Activated CD8-positive, alpha-beta T cell treated with anti-CD3 and anti-CD28 coated beads for 36 hours (primary cell): ENCODE measurements around the gene GDF7. TPM values are rescaled to one million over a fixed set of nuclear protein-coding genes. Genes with fewer than 3 reads are reported as not detected.

ENCODE experiments used
- ATAC-seq: fragments of 200-7000 bp; cut with Tn5 transposase; one replicate; pipeline ENCODE4 v1.10.0; 2021; ENCODE audit warnings: mild to moderate bottlenecking, moderate library complexity
- CTCF ChIA-PET: fragments of 350-600 bp; sonication (Branson Sonifier 250); formaldehyde crosslinking; loops from one replicate; lab custom pipeline; 2021; ENCODE audit warnings: antibody characterized with exemption; lab: Charles Lee
- POLR2A ChIA-PET: fragments of 350-600 bp; sonication (Branson Sonifier 250); formaldehyde crosslinking; loops from one replicate; lab custom pipeline; 2021; ENCODE audit warnings: antibody characterized with exemption; lab: Charles Lee
- DNase-seq: peaks from one replicate; pipeline ENCODE4 v3.0.0-alpha.2; 2020
- H3K27ac Mint-ChIP-seq: one replicate; pipeline ENCODE4 v1.8.0; 2021; ENCODE audit warnings: mild to moderate bottlenecking, mixed read lengths
- H3K27me3 Mint-ChIP-seq: one replicate; pipeline ENCODE4 v1.8.0; 2021; ENCODE audit warnings: mixed read lengths
- H3K36me3 Mint-ChIP-seq: one replicate; pipeline ENCODE4 v1.8.0; 2021; ENCODE audit warnings: low read depth, mixed read lengths
- H3K4me1 Mint-ChIP-seq: one replicate; pipeline ENCODE4 v1.8.0; 2021; ENCODE audit warnings: low read depth, mixed read lengths
- H3K4me3 Mint-ChIP-seq: one replicate; pipeline ENCODE4 v1.8.0; 2021; ENCODE audit warnings: mild to moderate bottlenecking, moderate library complexity, mixed read lengths
- H3K9me3 Mint-ChIP-seq: one replicate; pipeline ENCODE4 v1.8.0; 2021; ENCODE audit warnings: mixed read lengths
- CTCF ChIP-seq: fragments of 200-600 bp; IDR thresholded peaks from one replicate; pipeline ENCODE4 v1.8.0; 2022; ENCODE audit warnings: antibody characterized with exemption, mild to moderate bottlenecking
- intact Hi-C: fragments of 100-400 bp; cut with micrococcal nuclease; formaldehyde crosslinking; loops from one replicate; pipeline ENCODE4 v1.10.0; 2022
- total RNA-seq, 2 experiments: library from RNA; stranded (reverse); gene quantifications; one replicate each; pipeline ENCODE4 v1.2.3, GENCODE V29; 2021

GDF7 gene
- total RNA-seq, 2 experiments from 2014 or later = not detected

- intact Hi-C loops = no loop called here
- Mint-ChIP-seq H3K27ac (no peak overlapping the region), H3K4me3 (no peak overlapping the region), H3K36me3 (no peaks in the 10 kb centered on the region), H3K4me1 (peaks cover 4% of the 10 kb centered on the region), H3K9me3 (no peaks in the 10 kb centered on the region), H3K27me3 (peaks cover 27% of the 10 kb centered on the region)
- POLR2A ChIA-PET = interaction anchor here (0.6 to 1.3 kb wide), 3 partner anchors 128 to 314 kb away, joined by 3 to 5 read pairs (median 3); partner anchors contain the start of gene RHOB
- ATAC-seq = no peak
- no peak for TF ChIP-seq CTCF
- no peak for DNase-seq
- CTCF ChIA-PET = interaction anchor here (0.9 to 11.2 kb wide), 2 partner anchors 13 to 289 kb away, joined by 4 to 83 read pairs; no protein-coding TSS in a partner anchor
Observed at GRCh38 chr2:20674309-20674965, 7.5 kb downstream of the GDF7 start.

GRCh38 chr2:20674974-20675679 lies 8.2 kb downstream of the GDF7 start:
- no peaks in the 10 kb centered on the region for H3K4me1 Mint-ChIP-seq
- H3K27me3 Mint-ChIP-seq = peaks cover 21% of the 10 kb centered on the region
- ATAC-seq (no peak), DNase-seq (no peak)
- intact Hi-C loops = loop anchor here (5.0 kb wide), 1 partner anchor 292 kb away; no protein-coding TSS in a partner anchor
- H3K4me3 Mint-ChIP-seq = no peak overlapping the region
- ChIA-PET CTCF (interaction anchor here (0.9 to 11.2 kb wide), 4 partner anchors 9 to 288 kb away, joined by 4 to 83 read pairs (median 5); no protein-coding TSS in a partner anchor), POLR2A (interaction anchor here (0.7 to 1.3 kb wide), 4 partner anchors 9 to 228 kb away, joined by 3 to 5 read pairs (median 3); partner anchors contain the start of gene RHOB)
- no peaks in the 10 kb centered on the region for H3K36me3 Mint-ChIP-seq
- no peaks in the 10 kb centered on the region for H3K9me3 Mint-ChIP-seq
- TF ChIP-seq CTCF = no peak
- no peak overlapping the region for H3K27ac Mint-ChIP-seq

GRCh38 chr2:20675701-20676352 lies 8.9 kb downstream of the GDF7 start:
- intact Hi-C loops = loop anchor here (5.0 kb wide), 1 partner anchor 291 kb away; no protein-coding TSS in a partner anchor
- no peak overlapping the region for H3K4me3 Mint-ChIP-seq
- POLR2A ChIA-PET = interaction anchor here (0.8 to 1.3 kb wide), 3 partner anchors 10 to 229 kb away, joined by 3 to 5 read pairs (median 3); partner anchors contain the start of gene RHOB
- H3K27ac Mint-ChIP-seq = no peak overlapping the region
- peaks cover 2% of the 10 kb centered on the region for H3K36me3 Mint-ChIP-seq
- no peaks in the 10 kb centered on the region for H3K4me1 Mint-ChIP-seq
- no peaks in the 10 kb centered on the region for H3K9me3 Mint-ChIP-seq
- peak; percentile 61 for ATAC-seq
- peaks cover 18% of the 10 kb centered on the region for H3K27me3 Mint-ChIP-seq
- CTCF ChIA-PET = interaction anchor here (1.0 to 11.2 kb wide), 5 partner anchors 10 to 288 kb away, joined by 3 to 83 read pairs (median 6); no protein-coding TSS in a partner anchor
- DNase-seq = peak; percentile 27
- no peak for TF ChIP-seq CTCF

- H3K4me3 Mint-ChIP-seq = no peak overlapping the region
- ATAC-seq (no peak), DNase-seq (no peak)
- no peaks in the 10 kb centered on the region for H3K9me3 Mint-ChIP-seq
- H3K36me3 Mint-ChIP-seq = peaks cover 2% of the 10 kb centered on the region
- TF ChIP-seq CTCF = no peak
- intact Hi-C loops = loop anchor here (5.0 kb wide), 1 partner anchor 291 kb away; no protein-coding TSS in a partner anchor
- CTCF ChIA-PET = interaction anchor here (0.9 to 11.2 kb wide), 8 partner anchors 11 to 287 kb away, joined by 3 to 83 read pairs (median 5); no protein-coding TSS in a partner anchor
- H3K27ac Mint-ChIP-seq = no peak overlapping the region
- POLR2A ChIA-PET = interaction anchor here (1.3 kb wide), 1 partner anchor 25 kb away, joined by 3 read pairs; no protein-coding TSS in a partner anchor
- no peaks in the 10 kb centered on the region for H3K4me1 Mint-ChIP-seq
- H3K27me3 Mint-ChIP-seq = peaks cover 12% of the 10 kb centered on the region
Observed at GRCh38 chr2:20676353-20677215, 9.6 kb downstream of the GDF7 start.
